NCI-H2029 (cell line): ENCODE results near the gene CLDN6.
"Not testable (repeated sequence)": the region's sequence is repeated elsewhere in the genome, so short reads cannot be mapped to it uniquely, and the experiment has no call there.

Source experiments
- DNase-seq: peaks from one replicate; lab custom pipeline; 2025; lab: John Stamatoyannopoulos, UW

The CLDN6 gene

GRCh38 chr16:3017794-3018506 lies at the start of gene CLDN6:
Gene CLDN6, minus strand, starts transcription at chr16:3018183. Its CDS starts 2,162 bp downstream, at chr16:3016021.
- DNase-seq = no peak

GRCh38 chr16:3066440-3066748 lies 48.4 kb upstream of the CLDN6 start:
- DNase-seq = no peak

GRCh38 chr16:3065742-3066439 lies 47.9 kb upstream of the CLDN6 start:
- no peak for DNase-seq

GRCh38 chr16:3065069-3065741 lies 47.2 kb upstream of the CLDN6 start, which contains the start of gene IL32:
Gene IL32, plus strand, starts transcription at chr16:3065640. Its CDS starts 172 bp downstream, at chr16:3065812.
- DNase-seq = no peak

GRCh38 chr16:3063625-3064386 lies 45.8 kb upstream of the CLDN6 start:
- DNase-seq = no peak

GRCh38 chr16:3062553-3062952 lies 44.6 kb upstream of the CLDN6 start:
- no peak for DNase-seq

GRCh38 chr16:3060339-3061127 lies 42.5 kb upstream of the CLDN6 start:
- DNase-seq = no peak

- no peak for DNase-seq
Measured at GRCh38 chr16:3059723-3060242, 41.8 kb upstream of the CLDN6 start.

GRCh38 chr16:3059041-3059722 lies 41.2 kb upstream of the CLDN6 start:
- DNase-seq = peak; percentile 65

- no peak for DNase-seq
Measured at GRCh38 chr16:3058139-3059030, 40.4 kb upstream of the CLDN6 start.

GRCh38 chr16:3057181-3058138 lies 39.5 kb upstream of the CLDN6 start:
- no peak for DNase-seq

GRCh38 chr16:3056336-3057180 lies 38.6 kb upstream of the CLDN6 start:
- DNase-seq = no peak

GRCh38 chr16:3055734-3056115 lies 37.7 kb upstream of the CLDN6 start:
- DNase-seq = not testable (repeated sequence)

GRCh38 chr16:3054965-3055733 lies 37.2 kb upstream of the CLDN6 start:
- DNase-seq = no peak

- not testable (repeated sequence) for DNase-seq
Measured at GRCh38 chr16:3053330-3053710, 35.3 kb upstream of the CLDN6 start.

- DNase-seq = not testable (repeated sequence)
Measured at GRCh38 chr16:3052571-3053329, 34.8 kb upstream of the CLDN6 start.
